OCI-LY3 (cell line): Measurements from ENCODE around the gene LMAN2L.
"Not testable (repeated sequence)": the region's sequence is repeated elsewhere in the genome, so short reads cannot be mapped to it uniquely, and the experiment has no call there.

Experiments
- H2AFZ ChIP-seq: fragments of 200-600, 300-600 bp; shearing (Covaris generic); 2 replicates; pipeline ENCODE4 v1.6.0; 2014; ENCODE audit warnings: antibody characterized with exemption, low read depth, low read length
- H3K27ac ChIP-seq: fragments of 200-600, 300-600 bp; sonication (generic); 2 replicates; pipeline ENCODE4 v1.5.1; 2014; ENCODE audit warnings: mild to moderate bottlenecking, low read length, moderate library complexity, mixed read lengths
- H3K27me3 ChIP-seq: fragments of 200-600, 300-600 bp; sonication (generic); 2 replicates; pipeline ENCODE4 v1.6.1; 2014; ENCODE audit warnings: low read depth, low read length, mixed read lengths
- H3K36me3 ChIP-seq: fragments of 200-600, 300-600 bp; sonication (generic); replicated peaks from 2 replicates; pipeline ENCODE3; 2014; ENCODE audit warnings: low read depth, low read length, mixed read lengths
- H3K4me1 ChIP-seq: fragments of 300-600, 200-600 bp; sonication (generic); 2 replicates; pipeline ENCODE4 v1.6.1; 2014; ENCODE audit warnings: low read length, mixed read lengths
- H3K4me2 ChIP-seq: fragments of 200-600, 300-600 bp; sonication (generic); 2 replicates; pipeline ENCODE4 v1.6.1; 2014; ENCODE audit warnings: low read length, mixed read lengths
- H3K4me3 ChIP-seq: fragments of 300-600, 200-600 bp; sonication (generic); 2 replicates; pipeline ENCODE4 v1.5.1; 2014; ENCODE audit warnings: antibody characterized with exemption, mild to moderate bottlenecking, low read length, moderate library complexity
- H3K79me2 ChIP-seq: fragments of 300-600, 200-600 bp; shearing (Covaris generic); 2 replicates; pipeline ENCODE4 v1.6.1; 2014; ENCODE audit warnings: mild to moderate bottlenecking, low read length, mixed read lengths
- H3K9ac ChIP-seq: fragments of 300-600, 200-600 bp; shearing (Covaris generic); 2 replicates; pipeline ENCODE4 v1.6.0; 2014; ENCODE audit warnings: mild to moderate bottlenecking, low read length, moderate library complexity
- H3K9me3 ChIP-seq: fragments of 200-600, 300-600 bp; shearing (Covaris generic); 2 replicates; pipeline ENCODE4 v1.6.1; 2014; ENCODE audit warnings: low read length, mixed read lengths; ENCODE audit not compliant: insufficient read depth
- H4K20me1 ChIP-seq: fragments of 200-600, 300-600 bp; sonication (generic); 2 replicates; pipeline ENCODE4 v1.6.1; 2016; ENCODE audit warnings: low read length, mixed read lengths; ENCODE audit not compliant: insufficient read depth
- EZH2phosphoT487 ChIP-seq: fragments of 200-600 bp; shearing (Covaris generic); IDR thresholded peaks from 2 replicates; pipeline ENCODE4 v1.6.1; 2018; ENCODE audit warnings: antibody characterized with exemption, mixed run types, low read depth
- TF ChIP-seq, protein P1 (sequence below): fragments of 200-600, 300-600 bp; sonication (generic); IDR thresholded peaks from 2 replicates; pipeline ENCODE4 v1.5.1; 2014; ENCODE audit warnings: antibody characterized with exemption, low read length, low read depth

LMAN2L gene

GRCh38 chr2:96669539-96670215, 70.2 kb downstream of the LMAN2L start:
- H3K9me3 ChIP-seq = no peaks in the 10 kb centered on the region
- no peak overlapping the region for H3K27ac ChIP-seq
- H4K20me1 ChIP-seq = no peaks in the 10 kb centered on the region
- no peak overlapping the region for H3K4me3 ChIP-seq
- no peaks in the 10 kb centered on the region for H3K79me2 ChIP-seq
- H3K4me1 ChIP-seq = no peaks in the 10 kb centered on the region
- H3K4me2 ChIP-seq = no peak overlapping the region
- no peaks in the 10 kb centered on the region for H3K36me3 ChIP-seq
- no peak overlapping the region for H3K9ac ChIP-seq
- no peak for TF ChIP-seq EZH2phosphoT487
- TF ChIP-seq, protein P1, sequence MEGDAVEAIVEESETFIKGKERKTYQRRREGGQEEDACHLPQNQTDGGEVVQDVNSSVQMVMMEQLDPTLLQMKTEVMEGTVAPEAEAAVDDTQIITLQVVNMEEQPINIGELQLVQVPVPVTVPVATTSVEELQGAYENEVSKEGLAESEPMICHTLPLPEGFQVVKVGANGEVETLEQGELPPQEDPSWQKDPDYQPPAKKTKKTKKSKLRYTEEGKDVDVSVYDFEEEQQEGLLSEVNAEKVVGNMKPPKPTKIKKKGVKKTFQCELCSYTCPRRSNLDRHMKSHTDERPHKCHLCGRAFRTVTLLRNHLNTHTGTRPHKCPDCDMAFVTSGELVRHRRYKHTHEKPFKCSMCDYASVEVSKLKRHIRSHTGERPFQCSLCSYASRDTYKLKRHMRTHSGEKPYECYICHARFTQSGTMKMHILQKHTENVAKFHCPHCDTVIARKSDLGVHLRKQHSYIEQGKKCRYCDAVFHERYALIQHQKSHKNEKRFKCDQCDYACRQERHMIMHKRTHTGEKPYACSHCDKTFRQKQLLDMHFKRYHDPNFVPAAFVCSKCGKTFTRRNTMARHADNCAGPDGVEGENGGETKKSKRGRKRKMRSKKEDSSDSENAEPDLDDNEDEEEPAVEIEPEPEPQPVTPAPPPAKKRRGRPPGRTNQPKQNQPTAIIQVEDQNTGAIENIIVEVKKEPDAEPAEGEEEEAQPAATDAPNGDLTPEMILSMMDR = no peak
- H3K27me3 ChIP-seq = no peaks in the 10 kb centered on the region; the same call in 1 of the 2 replicates
- H2AFZ ChIP-seq = no peak overlapping the region

DNA sequence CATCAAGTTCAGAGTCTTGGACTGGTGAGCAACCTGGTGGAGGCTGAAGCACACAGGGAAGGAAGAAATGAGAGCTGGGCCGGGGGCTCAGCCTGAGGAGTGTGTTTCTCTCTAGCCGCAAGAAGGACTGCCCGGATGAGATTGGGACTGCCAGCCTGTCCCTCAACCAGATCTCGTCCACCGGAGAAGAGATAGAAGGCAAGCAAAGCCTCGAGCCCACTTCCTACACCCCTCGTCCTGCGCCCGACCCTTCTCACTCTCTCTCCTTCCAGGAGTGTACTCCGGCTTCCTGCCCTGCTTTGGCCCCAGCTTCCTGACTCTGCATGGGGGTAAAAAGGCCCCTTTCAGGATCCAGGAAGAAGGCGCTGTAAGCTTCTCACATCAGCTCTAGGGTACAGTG, 71.1 kb downstream of the LMAN2L start:
- TF ChIP-seq, protein P1 = no peak
- no peak for TF ChIP-seq EZH2phosphoT487
- H3K4me3 ChIP-seq = no peak overlapping the region
- no peak overlapping the region for H3K4me2 ChIP-seq
- no peaks in the 10 kb centered on the region for H3K9me3 ChIP-seq
- H3K27ac ChIP-seq = no peak overlapping the region
- no peak overlapping the region for H3K9ac ChIP-seq
- no peaks in the 10 kb centered on the region for H3K4me1 ChIP-seq
- H2AFZ ChIP-seq = no peak overlapping the region
- H4K20me1 ChIP-seq = no peaks in the 10 kb centered on the region
- no peaks in the 10 kb centered on the region for H3K36me3 ChIP-seq
- H3K79me2 ChIP-seq = no peaks in the 10 kb centered on the region
- H3K27me3 ChIP-seq = no peaks in the 10 kb centered on the region; the same call in 1 of the 2 replicates

GRCh38 chr2:96665717-96666116, 74.1 kb downstream of the LMAN2L start:
- not testable (repeated sequence) for H3K79me2 ChIP-seq, H2AFZ ChIP-seq, H3K27me3 ChIP-seq, H3K9ac ChIP-seq, H3K27ac ChIP-seq, H3K4me3 ChIP-seq, H3K4me2 ChIP-seq, H3K9me3 ChIP-seq, H4K20me1 ChIP-seq, H3K4me1 ChIP-seq, H3K36me3 ChIP-seq

GRCh38 chr2:96665083-96665569, 74.7 kb downstream of the LMAN2L start:
- Histone ChIP-seq H3K4me3 (no peak overlapping the region), H4K20me1 (no peaks in the 10 kb centered on the region), H3K4me1 (no peaks in the 10 kb centered on the region), H3K27ac (no peak overlapping the region), H3K79me2 (no peaks in the 10 kb centered on the region), H2AFZ (no peak overlapping the region), H3K9me3 (no peaks in the 10 kb centered on the region), H3K27me3 (no peaks in the 10 kb centered on the region), H3K36me3 (no peaks in the 10 kb centered on the region), H3K9ac (no peak overlapping the region), H3K4me2 (no peak overlapping the region)
- TF ChIP-seq, protein P1 = no peak
- TF ChIP-seq EZH2phosphoT487 = no peak
